Esophagus squamous epithelium (tissue), 4 donors: Measurements from ENCODE around the gene LRRC37A.
"Not testable (repeated sequence)": the region's sequence is repeated elsewhere in the genome, so short reads cannot be mapped to it uniquely, and the experiment has no call there.

Experiments used
- CTCF ChIP-seq, 6 experiments: fragments of 450-650 bp in 4 of 6; fragments of 200-600 bp in 2 of 6; sonication (generic) in 2 of 6; IDR thresholded peaks; one replicate each; pipeline ENCODE4 v1.5.1; 2016 to 2019; ENCODE audit warnings: antibody characterized with exemption in 6 of 6, mild to moderate bottlenecking in 4 of 6, moderate library complexity in 4 of 6
- POLR2A ChIP-seq, 4 donors: fragments of 450-650 bp; IDR thresholded peaks; one replicate each; pipeline ENCODE4 v1.6.1; 2017; ENCODE audit warnings: antibody characterized with exemption in 4 of 4, mild to moderate bottlenecking in 4 of 4, moderate library complexity in 3 of 4

- not testable (repeated sequence) for TF ChIP-seq CTCF, POLR2A (IDR thresholded peaks at IDR 0.05)
These were observed 72.6 kb downstream of the LRRC37A start for GRCh38 chr17:46367520-46367919.
